ENCODE results near the gene CPED1. TPM values are rescaled to one million over a fixed set of nuclear protein-coding genes. Genes with fewer than 3 reads are reported as not detected.
"Not testable (repeated sequence)": the region's sequence is repeated elsewhere in the genome, so short reads cannot be mapped to it uniquely, and the experiment has no call there.

CPED1 gene
- total RNA-seq, 2 experiments from 2014 or later = not detected

DNA sequence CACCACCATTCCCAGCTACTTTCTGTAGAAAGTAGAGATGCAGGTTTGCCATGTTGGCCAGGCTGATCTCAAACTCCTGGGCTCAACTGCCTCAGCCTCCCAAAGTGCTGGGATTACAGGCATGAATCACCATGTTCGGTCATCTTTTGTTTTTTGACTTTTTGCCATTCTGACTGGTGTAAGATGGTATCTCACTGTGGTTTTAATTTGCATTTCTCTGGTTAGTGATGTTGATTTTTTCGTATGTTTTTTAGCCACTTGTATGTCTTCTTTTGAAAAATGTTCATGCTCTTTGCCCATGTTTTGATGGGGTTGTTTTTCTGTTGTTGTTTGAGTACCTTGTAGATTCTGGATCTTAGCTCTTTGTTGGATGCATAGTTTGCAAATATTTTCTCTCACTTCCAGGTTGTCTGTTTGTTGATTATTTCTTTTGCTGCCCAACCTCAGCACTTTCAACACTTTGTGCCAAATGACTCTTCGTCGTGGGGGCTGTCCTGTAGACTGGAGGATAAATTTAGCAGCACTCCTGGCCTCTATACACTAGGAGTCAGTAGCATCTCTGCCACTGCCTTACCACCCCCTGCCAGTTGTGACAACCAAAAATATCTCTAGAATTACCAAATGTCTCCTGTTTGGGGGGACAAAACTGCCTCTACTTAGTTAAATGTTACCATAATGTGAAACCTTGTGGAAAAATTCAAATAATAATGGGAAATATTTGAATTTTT lies 6.5 kb upstream of the CPED1 start:
- ChIA-PET POLR2A (interaction anchor here (0.6 kb wide), 1 partner anchor 127 kb away, joined by 3 read pairs; no protein-coding TSS in a partner anchor), CTCF (ENCODE audit: unreplicated experiment) (no interaction called here)
- Histone ChIP-seq H3K27ac (ENCODE audit: low read depth, low read length, poor library complexity, severe bottlenecking) (no peak overlapping the region), H3K4me3 (ENCODE audit: low read depth, low read length, poor library complexity, severe bottlenecking) (no peak overlapping the region), H2AFZ (ENCODE audit: low read length) (no peak overlapping the region), H3K79me2 (ENCODE audit: insufficient read depth, low read depth, low read length) (no peaks in the 10 kb centered on the region), H3K4me1 (ENCODE audit: insufficient read depth, low read length, poor library complexity, severe bottlenecking) (no peaks in the 10 kb centered on the region), H4K20me1 (ENCODE audit: insufficient read depth, low read length) (no peaks in the 10 kb centered on the region), H3K9me3 (ENCODE audit: low read length) (no peaks in the 10 kb centered on the region), H3K36me3 (ENCODE audit: insufficient read depth, low read length) (peaks cover 7% of the 10 kb centered on the region; the same call in 1 of the 2 replicates), H3K4me2 (ENCODE audit: low read length) (no peak overlapping the region), H3K9me2 (ENCODE audit: insufficient read depth, low read length) (no peaks in the 10 kb centered on the region; the same call in 1 of the 2 replicates)
- BruUV-seq (replicated peaks) = no TSS peak
- intact Hi-C loops (cut with micrococcal nuclease; ENCODE audit: unreplicated experiment) = loop anchor here (10.0 kb wide), 1 partner anchor 373 kb away; no protein-coding TSS in a partner anchor
- no peak for DNase-seq (ENCODE audit: low spot score)
- TF ChIP-seq EZH2phosphoT487 (IDR thresholded peaks at IDR 0.05; ENCODE audit: borderline replicate concordance, low read depth, low read length) = no peak
- TF ChIP-seq, protein P1, sequence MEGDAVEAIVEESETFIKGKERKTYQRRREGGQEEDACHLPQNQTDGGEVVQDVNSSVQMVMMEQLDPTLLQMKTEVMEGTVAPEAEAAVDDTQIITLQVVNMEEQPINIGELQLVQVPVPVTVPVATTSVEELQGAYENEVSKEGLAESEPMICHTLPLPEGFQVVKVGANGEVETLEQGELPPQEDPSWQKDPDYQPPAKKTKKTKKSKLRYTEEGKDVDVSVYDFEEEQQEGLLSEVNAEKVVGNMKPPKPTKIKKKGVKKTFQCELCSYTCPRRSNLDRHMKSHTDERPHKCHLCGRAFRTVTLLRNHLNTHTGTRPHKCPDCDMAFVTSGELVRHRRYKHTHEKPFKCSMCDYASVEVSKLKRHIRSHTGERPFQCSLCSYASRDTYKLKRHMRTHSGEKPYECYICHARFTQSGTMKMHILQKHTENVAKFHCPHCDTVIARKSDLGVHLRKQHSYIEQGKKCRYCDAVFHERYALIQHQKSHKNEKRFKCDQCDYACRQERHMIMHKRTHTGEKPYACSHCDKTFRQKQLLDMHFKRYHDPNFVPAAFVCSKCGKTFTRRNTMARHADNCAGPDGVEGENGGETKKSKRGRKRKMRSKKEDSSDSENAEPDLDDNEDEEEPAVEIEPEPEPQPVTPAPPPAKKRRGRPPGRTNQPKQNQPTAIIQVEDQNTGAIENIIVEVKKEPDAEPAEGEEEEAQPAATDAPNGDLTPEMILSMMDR (conservative IDR thresholded peaks at IDR 0.05; ENCODE audit: low read length) = no peak

DNA sequence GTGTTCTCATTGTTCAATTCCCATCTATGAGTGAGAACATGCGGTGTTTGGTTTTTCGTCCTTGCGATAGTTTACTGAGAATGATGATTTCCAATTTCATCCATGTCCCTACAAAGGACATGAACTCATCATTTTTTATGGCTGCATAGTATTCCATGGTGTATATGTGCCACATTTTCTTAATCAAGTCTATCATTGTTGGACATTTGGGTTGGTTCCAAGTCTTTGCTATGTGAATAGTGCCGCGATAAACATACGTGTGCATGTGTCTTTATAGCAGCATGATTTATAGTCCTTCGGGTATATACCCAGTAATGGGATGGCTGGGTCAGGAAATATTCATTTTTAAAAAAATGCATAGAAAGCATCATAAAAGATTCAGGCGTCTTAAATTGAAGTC lies 4.9 kb upstream of the CPED1 start:
- CTCF ChIA-PET (ENCODE audit: unreplicated experiment); H4K20me1 ChIP-seq (ENCODE audit: insufficient read depth, low read length); H3K27ac ChIP-seq (ENCODE audit: low read depth, low read length, poor library complexity, severe bottlenecking); H3K4me3 ChIP-seq (ENCODE audit: low read depth, low read length, poor library complexity, severe bottlenecking); H3K36me3 ChIP-seq (ENCODE audit: insufficient read depth, low read length); H3K4me1 ChIP-seq (ENCODE audit: insufficient read depth, low read length, poor library complexity, severe bottlenecking); H3K79me2 ChIP-seq (ENCODE audit: insufficient read depth, low read depth, low read length); BruUV-seq (replicated peaks); H3K9me2 ChIP-seq (ENCODE audit: insufficient read depth, low read length); H3K9me3 ChIP-seq (ENCODE audit: low read length); POLR2A ChIA-PET; DNase-seq (ENCODE audit: low spot score); H3K4me2 ChIP-seq (ENCODE audit: low read length); H2AFZ ChIP-seq (ENCODE audit: low read length): not testable (repeated sequence)
- intact Hi-C loops (cut with micrococcal nuclease; ENCODE audit: unreplicated experiment) = loop anchor here (10.0 kb wide), 1 partner anchor 371 kb away; no protein-coding TSS in a partner anchor

DNA sequence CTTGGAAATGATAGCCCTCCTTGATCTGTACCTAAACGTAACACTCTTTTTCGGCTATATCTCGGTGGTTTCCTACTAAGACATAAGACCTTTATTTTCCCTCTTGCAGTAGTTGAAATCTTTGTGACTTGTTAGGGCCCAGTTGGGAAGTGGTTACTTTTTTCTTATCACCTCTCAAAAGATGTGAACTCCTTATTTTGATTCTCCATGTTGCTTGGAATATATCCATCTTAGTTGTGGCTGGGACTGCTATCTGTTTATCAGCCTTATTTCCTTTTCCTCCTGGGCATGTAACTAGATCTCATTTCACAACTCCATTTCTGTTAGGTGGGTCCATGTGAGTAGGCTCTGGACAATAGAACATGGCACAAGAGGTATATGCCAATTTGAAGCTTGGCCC lies 4.1 kb upstream of the CPED1 start:
- Histone ChIP-seq H4K20me1 (ENCODE audit: insufficient read depth, low read length) (no peaks in the 10 kb centered on the region), H3K9me3 (ENCODE audit: low read length) (no peaks in the 10 kb centered on the region), H3K9me2 (ENCODE audit: insufficient read depth, low read length) (no peaks in the 10 kb centered on the region; the same call in 1 of the 2 replicates), H2AFZ (ENCODE audit: low read length) (no peak overlapping the region), H3K4me1 (ENCODE audit: insufficient read depth, low read length, poor library complexity, severe bottlenecking) (peaks cover 7% of the 10 kb centered on the region), H3K27ac (ENCODE audit: low read depth, low read length, poor library complexity, severe bottlenecking) (no peak overlapping the region), H3K36me3 (ENCODE audit: insufficient read depth, low read length) (no peaks in the 10 kb centered on the region), H3K4me2 (ENCODE audit: low read length) (no peak overlapping the region), H3K4me3 (ENCODE audit: low read depth, low read length, poor library complexity, severe bottlenecking) (no peak overlapping the region), H3K79me2 (ENCODE audit: insufficient read depth, low read depth, low read length) (no peaks in the 10 kb centered on the region)
- ChIA-PET POLR2A (interaction anchor here (1.4 kb wide), 1 partner anchor 18 kb away, joined by 3 read pairs; no protein-coding TSS in a partner anchor), CTCF (ENCODE audit: unreplicated experiment) (no interaction called here)
- TF ChIP-seq EZH2phosphoT487 (IDR thresholded peaks at IDR 0.05; ENCODE audit: borderline replicate concordance, low read depth, low read length) = no peak
- TF ChIP-seq, protein P1 (conservative IDR thresholded peaks at IDR 0.05; ENCODE audit: low read length) = no peak
- no peak for DNase-seq (ENCODE audit: low spot score)
- BruUV-seq (replicated peaks) = no TSS peak
- intact Hi-C loops (cut with micrococcal nuclease; ENCODE audit: unreplicated experiment) = loop anchor here (10.0 kb wide), 1 partner anchor 370 kb away; no protein-coding TSS in a partner anchor

All from OCI-LY7 (cell line).